ENCODE data around the gene TSPO. TPM values are rescaled to one million over a fixed set of nuclear protein-coding genes. Genes with fewer than 3 reads are reported as not detected.

TSPO gene
- total and polyA plus RNA-seq, 2 of the 8 experiments (the other 6 are each of a cell fraction or from before 2014, with no cell fraction given) = 19.9 to 51.5 TPM

DNA sequence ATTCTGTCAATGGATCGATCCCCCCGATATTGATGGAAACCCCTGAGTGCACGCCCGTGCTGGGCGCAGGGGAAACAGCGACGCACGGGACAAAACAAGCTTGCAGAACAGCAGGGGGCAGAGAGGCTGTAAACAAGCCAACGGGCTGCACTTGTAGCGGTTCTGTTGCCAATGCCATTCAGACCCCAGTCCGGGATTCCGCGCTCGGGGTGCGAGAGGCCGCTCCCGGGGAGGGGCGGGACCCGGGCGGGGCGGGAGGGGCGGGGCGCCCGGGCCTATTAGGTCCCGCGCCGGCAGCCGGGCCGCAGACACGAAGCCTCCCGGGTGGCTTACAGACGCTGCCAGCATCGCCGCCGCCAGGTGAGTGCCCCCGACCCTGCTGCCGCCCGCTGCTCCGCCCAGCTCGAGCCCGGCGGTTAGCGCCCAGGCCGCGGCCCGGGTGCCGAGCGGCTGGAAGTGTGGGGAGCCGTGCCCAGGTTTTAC lies 40.9 kb upstream of the TSPO start, which contains the start of gene BIK (continued):
- TF ChIP-seq, protein P1, sequence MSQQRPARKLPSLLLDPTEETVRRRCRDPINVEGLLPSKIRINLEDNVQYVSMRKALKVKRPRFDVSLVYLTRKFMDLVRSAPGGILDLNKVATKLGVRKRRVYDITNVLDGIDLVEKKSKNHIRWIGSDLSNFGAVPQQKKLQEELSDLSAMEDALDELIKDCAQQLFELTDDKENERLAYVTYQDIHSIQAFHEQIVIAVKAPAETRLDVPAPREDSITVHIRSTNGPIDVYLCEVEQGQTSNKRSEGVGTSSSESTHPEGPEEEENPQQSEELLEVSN (IDR thresholded peaks at IDR 0.05) = no peak
- TF ChIP-seq, protein P2, sequence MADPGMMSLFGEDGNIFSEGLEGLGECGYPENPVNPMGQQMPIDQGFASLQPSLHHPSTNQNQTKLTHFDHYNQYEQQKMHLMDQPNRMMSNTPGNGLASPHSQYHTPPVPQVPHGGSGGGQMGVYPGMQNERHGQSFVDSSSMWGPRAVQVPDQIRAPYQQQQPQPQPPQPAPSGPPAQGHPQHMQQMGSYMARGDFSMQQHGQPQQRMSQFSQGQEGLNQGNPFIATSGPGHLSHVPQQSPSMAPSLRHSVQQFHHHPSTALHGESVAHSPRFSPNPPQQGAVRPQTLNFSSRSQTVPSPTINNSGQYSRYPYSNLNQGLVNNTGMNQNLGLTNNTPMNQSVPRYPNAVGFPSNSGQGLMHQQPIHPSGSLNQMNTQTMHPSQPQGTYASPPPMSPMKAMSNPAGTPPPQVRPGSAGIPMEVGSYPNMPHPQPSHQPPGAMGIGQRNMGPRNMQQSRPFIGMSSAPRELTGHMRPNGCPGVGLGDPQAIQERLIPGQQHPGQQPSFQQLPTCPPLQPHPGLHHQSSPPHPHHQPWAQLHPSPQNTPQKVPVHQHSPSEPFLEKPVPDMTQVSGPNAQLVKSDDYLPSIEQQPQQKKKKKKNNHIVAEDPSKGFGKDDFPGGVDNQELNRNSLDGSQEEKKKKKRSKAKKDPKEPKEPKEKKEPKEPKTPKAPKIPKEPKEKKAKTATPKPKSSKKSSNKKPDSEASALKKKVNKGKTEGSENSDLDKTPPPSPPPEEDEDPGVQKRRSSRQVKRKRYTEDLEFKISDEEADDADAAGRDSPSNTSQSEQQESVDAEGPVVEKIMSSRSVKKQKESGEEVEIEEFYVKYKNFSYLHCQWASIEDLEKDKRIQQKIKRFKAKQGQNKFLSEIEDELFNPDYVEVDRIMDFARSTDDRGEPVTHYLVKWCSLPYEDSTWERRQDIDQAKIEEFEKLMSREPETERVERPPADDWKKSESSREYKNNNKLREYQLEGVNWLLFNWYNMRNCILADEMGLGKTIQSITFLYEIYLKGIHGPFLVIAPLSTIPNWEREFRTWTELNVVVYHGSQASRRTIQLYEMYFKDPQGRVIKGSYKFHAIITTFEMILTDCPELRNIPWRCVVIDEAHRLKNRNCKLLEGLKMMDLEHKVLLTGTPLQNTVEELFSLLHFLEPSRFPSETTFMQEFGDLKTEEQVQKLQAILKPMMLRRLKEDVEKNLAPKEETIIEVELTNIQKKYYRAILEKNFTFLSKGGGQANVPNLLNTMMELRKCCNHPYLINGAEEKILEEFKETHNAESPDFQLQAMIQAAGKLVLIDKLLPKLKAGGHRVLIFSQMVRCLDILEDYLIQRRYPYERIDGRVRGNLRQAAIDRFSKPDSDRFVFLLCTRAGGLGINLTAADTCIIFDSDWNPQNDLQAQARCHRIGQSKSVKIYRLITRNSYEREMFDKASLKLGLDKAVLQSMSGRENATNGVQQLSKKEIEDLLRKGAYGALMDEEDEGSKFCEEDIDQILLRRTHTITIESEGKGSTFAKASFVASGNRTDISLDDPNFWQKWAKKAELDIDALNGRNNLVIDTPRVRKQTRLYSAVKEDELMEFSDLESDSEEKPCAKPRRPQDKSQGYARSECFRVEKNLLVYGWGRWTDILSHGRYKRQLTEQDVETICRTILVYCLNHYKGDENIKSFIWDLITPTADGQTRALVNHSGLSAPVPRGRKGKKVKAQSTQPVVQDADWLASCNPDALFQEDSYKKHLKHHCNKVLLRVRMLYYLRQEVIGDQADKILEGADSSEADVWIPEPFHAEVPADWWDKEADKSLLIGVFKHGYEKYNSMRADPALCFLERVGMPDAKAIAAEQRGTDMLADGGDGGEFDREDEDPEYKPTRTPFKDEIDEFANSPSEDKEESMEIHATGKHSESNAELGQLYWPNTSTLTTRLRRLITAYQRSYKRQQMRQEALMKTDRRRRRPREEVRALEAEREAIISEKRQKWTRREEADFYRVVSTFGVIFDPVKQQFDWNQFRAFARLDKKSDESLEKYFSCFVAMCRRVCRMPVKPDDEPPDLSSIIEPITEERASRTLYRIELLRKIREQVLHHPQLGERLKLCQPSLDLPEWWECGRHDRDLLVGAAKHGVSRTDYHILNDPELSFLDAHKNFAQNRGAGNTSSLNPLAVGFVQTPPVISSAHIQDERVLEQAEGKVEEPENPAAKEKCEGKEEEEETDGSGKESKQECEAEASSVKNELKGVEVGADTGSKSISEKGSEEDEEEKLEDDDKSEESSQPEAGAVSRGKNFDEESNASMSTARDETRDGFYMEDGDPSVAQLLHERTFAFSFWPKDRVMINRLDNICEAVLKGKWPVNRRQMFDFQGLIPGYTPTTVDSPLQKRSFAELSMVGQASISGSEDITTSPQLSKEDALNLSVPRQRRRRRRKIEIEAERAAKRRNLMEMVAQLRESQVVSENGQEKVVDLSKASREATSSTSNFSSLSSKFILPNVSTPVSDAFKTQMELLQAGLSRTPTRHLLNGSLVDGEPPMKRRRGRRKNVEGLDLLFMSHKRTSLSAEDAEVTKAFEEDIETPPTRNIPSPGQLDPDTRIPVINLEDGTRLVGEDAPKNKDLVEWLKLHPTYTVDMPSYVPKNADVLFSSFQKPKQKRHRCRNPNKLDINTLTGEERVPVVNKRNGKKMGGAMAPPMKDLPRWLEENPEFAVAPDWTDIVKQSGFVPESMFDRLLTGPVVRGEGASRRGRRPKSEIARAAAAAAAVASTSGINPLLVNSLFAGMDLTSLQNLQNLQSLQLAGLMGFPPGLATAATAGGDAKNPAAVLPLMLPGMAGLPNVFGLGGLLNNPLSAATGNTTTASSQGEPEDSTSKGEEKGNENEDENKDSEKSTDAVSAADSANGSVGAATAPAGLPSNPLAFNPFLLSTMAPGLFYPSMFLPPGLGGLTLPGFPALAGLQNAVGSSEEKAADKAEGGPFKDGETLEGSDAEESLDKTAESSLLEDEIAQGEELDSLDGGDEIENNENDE (IDR thresholded peaks at IDR 0.05; ENCODE audit: insufficient replicate concordance, low read length) = no peak
- TF ChIP-seq SIN3A (conservative IDR thresholded peaks at IDR 0.05 in 1 of 2, IDR thresholded peaks at IDR 0.05 in 1 of 2; ENCODE audit: low read depth in 1 of 2, low read length in 2 of 2) = peak in 1 of 2 experiments; percentile 84; a peak in 2 of 4 replicates
- no peak for TF ChIP-seq CREB1 (IDR thresholded peaks at IDR 0.05)
- TF ChIP-seq TAF1 (IDR thresholded peaks at IDR 0.05; ENCODE audit: low read depth, low read length) = no peak
- TF ChIP-seq KDM5A (IDR thresholded peaks at IDR 0.05; ENCODE audit: low read length) = no peak
- no peak for TF ChIP-seq CBX8 (IDR thresholded peaks at IDR 0.05; ENCODE audit: borderline replicate concordance, low read depth, low read length)
- TF ChIP-seq YY1 (IDR thresholded peaks at IDR 0.05; ENCODE audit: low read depth, low read length) = no peak
- TF ChIP-seq HDAC2 (IDR thresholded peaks at IDR 0.05; ENCODE audit: borderline replicate concordance in 1 of 2, low read depth in 2 of 2, low read length in 2 of 2) = peak; percentile 55 to 92; a peak in 1 of 4 replicates
- 0 out of 2 replicates have a peak, but pooled peaks have one; percentile 8 for TF ChIP-seq RBBP5 (IDR thresholded peaks at IDR 0.05; ENCODE audit: borderline replicate concordance, low read depth, low read length)

Data from H1 (cell line).